Astrocyte (in vitro differentiated cells and primary cell): Measurements from ENCODE around the gene PRPH.
A peak's percentile ranks its signal among the peaks of the same experiment; 100 is the strongest.

Source experiments
- EZH2 ChIP-seq: IDR thresholded peaks from 2 replicates; pipeline ENCODE4 v1.6.1; 2012; ENCODE audit warnings: mild to moderate bottlenecking, low read length, inconsistent platforms; ENCODE audit not compliant: insufficient read depth
- TF ChIP-seq, protein P1 (sequence below): IDR thresholded peaks from 2 replicates; pipeline ENCODE4 v1.5.1; 2011; ENCODE audit warnings: low read depth, mild to moderate bottlenecking, inconsistent platforms, low read length, moderate library complexity; ENCODE audit not compliant: insufficient read depth

DNA sequence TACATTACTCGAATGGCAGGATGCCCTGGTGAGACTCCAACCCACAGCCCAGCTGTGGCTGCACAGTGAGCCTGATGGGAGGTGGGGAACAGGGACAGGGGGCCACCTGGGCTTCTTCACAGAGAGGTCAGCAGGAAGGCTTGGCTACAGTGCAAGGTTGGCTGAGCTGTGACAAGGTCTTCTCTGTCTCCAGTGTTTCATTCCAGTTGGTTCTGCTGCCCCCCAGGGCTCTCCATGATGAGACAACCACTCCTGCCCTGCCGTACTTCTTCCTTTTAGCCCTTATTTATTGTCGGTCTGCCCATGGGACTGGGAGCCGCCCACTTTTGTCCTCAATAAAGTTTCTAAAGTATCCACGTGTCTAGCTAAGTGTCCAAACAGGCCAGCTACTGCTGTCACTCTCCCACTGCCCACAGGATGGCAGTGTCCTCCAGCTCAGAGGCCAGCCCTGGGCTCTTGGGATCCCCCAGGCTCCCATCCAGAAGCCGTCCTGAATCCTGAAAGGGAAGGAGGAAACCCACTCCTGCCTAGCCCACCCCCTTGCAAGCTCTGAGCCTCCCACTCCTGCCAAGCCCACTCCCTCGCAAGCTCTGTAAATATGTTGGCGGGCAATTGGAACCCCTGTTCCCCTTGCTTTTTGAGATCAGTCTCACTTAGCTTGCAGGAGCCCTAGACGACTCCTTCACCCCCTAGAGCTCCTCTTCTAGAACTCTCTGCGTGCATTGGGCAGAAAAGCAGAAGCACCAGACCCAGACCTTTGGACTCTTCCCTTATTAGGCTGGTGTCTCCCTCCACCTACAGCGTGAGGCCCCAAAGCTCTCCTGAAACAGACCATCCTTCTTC is 36.7 kb downstream of the PRPH start:
- TF ChIP-seq, protein P1, sequence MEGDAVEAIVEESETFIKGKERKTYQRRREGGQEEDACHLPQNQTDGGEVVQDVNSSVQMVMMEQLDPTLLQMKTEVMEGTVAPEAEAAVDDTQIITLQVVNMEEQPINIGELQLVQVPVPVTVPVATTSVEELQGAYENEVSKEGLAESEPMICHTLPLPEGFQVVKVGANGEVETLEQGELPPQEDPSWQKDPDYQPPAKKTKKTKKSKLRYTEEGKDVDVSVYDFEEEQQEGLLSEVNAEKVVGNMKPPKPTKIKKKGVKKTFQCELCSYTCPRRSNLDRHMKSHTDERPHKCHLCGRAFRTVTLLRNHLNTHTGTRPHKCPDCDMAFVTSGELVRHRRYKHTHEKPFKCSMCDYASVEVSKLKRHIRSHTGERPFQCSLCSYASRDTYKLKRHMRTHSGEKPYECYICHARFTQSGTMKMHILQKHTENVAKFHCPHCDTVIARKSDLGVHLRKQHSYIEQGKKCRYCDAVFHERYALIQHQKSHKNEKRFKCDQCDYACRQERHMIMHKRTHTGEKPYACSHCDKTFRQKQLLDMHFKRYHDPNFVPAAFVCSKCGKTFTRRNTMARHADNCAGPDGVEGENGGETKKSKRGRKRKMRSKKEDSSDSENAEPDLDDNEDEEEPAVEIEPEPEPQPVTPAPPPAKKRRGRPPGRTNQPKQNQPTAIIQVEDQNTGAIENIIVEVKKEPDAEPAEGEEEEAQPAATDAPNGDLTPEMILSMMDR = peak; percentile 87
- TF ChIP-seq EZH2 = no peak
